ENCODE measurements around the gene TBC1D22B.

Gene TBC1D22B

GRCh38 chr6:37239950-37240713, 17.4 kb upstream of the TBC1D22B start:
- no peak for DNase-seq (ENCODE audit: low read depth, low spot score)
- Histone ChIP-seq H3K9me3 (ENCODE audit: control insufficient read depth, insufficient read depth, low read length) (no peaks in the 10 kb centered on the region), H3K36me3 (ENCODE audit: control insufficient read depth, insufficient read depth, low read length) (no peaks in the 10 kb centered on the region), H3K27me3 (ENCODE audit: control insufficient read depth, insufficient read depth, low read length) (no peaks in the 10 kb centered on the region), H3K4me1 (ENCODE audit: control insufficient read depth, insufficient read depth, low read length) (no peaks in the 10 kb centered on the region), H3K4me3 (ENCODE audit: low read length) (no peak overlapping the region), H3K27ac (ENCODE audit: low read length) (no peak overlapping the region)
- WGBS (ENCODE audit: insufficient coverage, insufficient read length), result no CpG with 5 or more reads among the region's 4 CpGs

GRCh38 chr6:37241131-37241530, 16.4 kb upstream of the TBC1D22B start:
- Histone ChIP-seq H3K36me3 (ENCODE audit: control insufficient read depth, insufficient read depth, low read length) (no peaks in the 10 kb centered on the region), H3K4me3 (ENCODE audit: low read length) (no peak overlapping the region), H3K27me3 (ENCODE audit: control insufficient read depth, insufficient read depth, low read length) (no peaks in the 10 kb centered on the region), H3K9me3 (ENCODE audit: control insufficient read depth, insufficient read depth, low read length) (no peaks in the 10 kb centered on the region), H3K4me1 (ENCODE audit: control insufficient read depth, insufficient read depth, low read length) (no peaks in the 10 kb centered on the region), H3K27ac (ENCODE audit: low read length) (no peak overlapping the region)
- no CpG with 5 or more reads among the region's 6 CpGs for WGBS (ENCODE audit: insufficient coverage, insufficient read length)
- DNase-seq (ENCODE audit: low read depth, low spot score), result no peak

GRCh38 chr6:37241775-37242428, 15.7 kb upstream of the TBC1D22B start:
- no peak overlapping the region for H3K4me3 ChIP-seq (ENCODE audit: low read length)
- H3K27me3 ChIP-seq (ENCODE audit: control insufficient read depth, insufficient read depth, low read length), result no peaks in the 10 kb centered on the region
- no peaks in the 10 kb centered on the region for H3K36me3 ChIP-seq (ENCODE audit: control insufficient read depth, insufficient read depth, low read length)
- no peaks in the 10 kb centered on the region for H3K4me1 ChIP-seq (ENCODE audit: control insufficient read depth, insufficient read depth, low read length)
- DNase-seq (ENCODE audit: low read depth, low spot score), result no peak
- H3K27ac ChIP-seq (ENCODE audit: low read length), result no peak overlapping the region
- no peaks in the 10 kb centered on the region for H3K9me3 ChIP-seq (ENCODE audit: control insufficient read depth, insufficient read depth, low read length)
- WGBS (ENCODE audit: insufficient coverage, insufficient read length), result no CpG with 5 or more reads among the region's 5 CpGs

- DNase-seq (ENCODE audit: low read depth, low spot score), result no peak
- no peaks in the 10 kb centered on the region for H3K9me3 ChIP-seq (ENCODE audit: control insufficient read depth, insufficient read depth, low read length)
- H3K27ac ChIP-seq (ENCODE audit: low read length), result no peak overlapping the region
- no peak overlapping the region for H3K4me3 ChIP-seq (ENCODE audit: low read length)
- no peaks in the 10 kb centered on the region for H3K27me3 ChIP-seq (ENCODE audit: control insufficient read depth, insufficient read depth, low read length)
- WGBS (ENCODE audit: insufficient coverage, insufficient read length), result no CpG with 5 or more reads among the region's 1 CpG
- H3K4me1 ChIP-seq (ENCODE audit: control insufficient read depth, insufficient read depth, low read length), result no peaks in the 10 kb centered on the region
- H3K36me3 ChIP-seq (ENCODE audit: control insufficient read depth, insufficient read depth, low read length), result no peaks in the 10 kb centered on the region
Measured at GRCh38 chr6:37242429-37243052, 15.0 kb upstream of the TBC1D22B start.

GRCh38 chr6:37243131-37243815, 14.3 kb upstream of the TBC1D22B start:
- Histone ChIP-seq H3K9me3 (ENCODE audit: control insufficient read depth, insufficient read depth, low read length) (no peaks in the 10 kb centered on the region), H3K27ac (ENCODE audit: low read length) (no peak overlapping the region), H3K36me3 (ENCODE audit: control insufficient read depth, insufficient read depth, low read length) (no peaks in the 10 kb centered on the region), H3K27me3 (ENCODE audit: control insufficient read depth, insufficient read depth, low read length) (no peaks in the 10 kb centered on the region), H3K4me1 (ENCODE audit: control insufficient read depth, insufficient read depth, low read length) (no peaks in the 10 kb centered on the region), H3K4me3 (ENCODE audit: low read length) (no peak overlapping the region)
- DNase-seq (ENCODE audit: low read depth, low spot score), result no peak
- no CpG with 5 or more reads among the region's 8 CpGs for WGBS (ENCODE audit: insufficient coverage, insufficient read length)

- no peaks in the 10 kb centered on the region for H3K4me1 ChIP-seq (ENCODE audit: control insufficient read depth, insufficient read depth, low read length)
- no peak overlapping the region for H3K27ac ChIP-seq (ENCODE audit: low read length)
- H3K27me3 ChIP-seq (ENCODE audit: control insufficient read depth, insufficient read depth, low read length), result no peaks in the 10 kb centered on the region
- no peaks in the 10 kb centered on the region for H3K36me3 ChIP-seq (ENCODE audit: control insufficient read depth, insufficient read depth, low read length)
- no peak for DNase-seq (ENCODE audit: low read depth, low spot score)
- H3K9me3 ChIP-seq (ENCODE audit: control insufficient read depth, insufficient read depth, low read length), result no peaks in the 10 kb centered on the region
- WGBS (ENCODE audit: insufficient coverage, insufficient read length), result no CpG with 5 or more reads among the region's 3 CpGs
- H3K4me3 ChIP-seq (ENCODE audit: low read length), result no peak overlapping the region
Measured at GRCh38 chr6:37243816-37244370, 13.7 kb upstream of the TBC1D22B start.

- WGBS (ENCODE audit: insufficient coverage, insufficient read length), result no CpG with 5 or more reads among the region's 6 CpGs
- no peak overlapping the region for H3K27ac ChIP-seq (ENCODE audit: low read length)
- H3K36me3 ChIP-seq (ENCODE audit: control insufficient read depth, insufficient read depth, low read length), result no peaks in the 10 kb centered on the region
- H3K9me3 ChIP-seq (ENCODE audit: control insufficient read depth, insufficient read depth, low read length), result no peaks in the 10 kb centered on the region
- no peaks in the 10 kb centered on the region for H3K4me1 ChIP-seq (ENCODE audit: control insufficient read depth, insufficient read depth, low read length)
- H3K27me3 ChIP-seq (ENCODE audit: control insufficient read depth, insufficient read depth, low read length), result no peaks in the 10 kb centered on the region
- DNase-seq (ENCODE audit: low read depth, low spot score), result no peak
- H3K4me3 ChIP-seq (ENCODE audit: low read length), result no peak overlapping the region
Measured at GRCh38 chr6:37244430-37245310, 12.9 kb upstream of the TBC1D22B start.

- Histone ChIP-seq H3K4me1 (ENCODE audit: control insufficient read depth, insufficient read depth, low read length) (peaks cover 2% of the 10 kb centered on the region; the same call in 1 of the 2 replicates), H3K4me3 (ENCODE audit: low read length) (no peak overlapping the region), H3K36me3 (ENCODE audit: control insufficient read depth, insufficient read depth, low read length) (no peaks in the 10 kb centered on the region), H3K27me3 (ENCODE audit: control insufficient read depth, insufficient read depth, low read length) (no peaks in the 10 kb centered on the region), H3K9me3 (ENCODE audit: control insufficient read depth, insufficient read depth, low read length) (no peaks in the 10 kb centered on the region), H3K27ac (ENCODE audit: low read length) (no peak overlapping the region)
- no CpG with 5 or more reads among the region's 4 CpGs for WGBS (ENCODE audit: insufficient coverage, insufficient read length)
- no peak for DNase-seq (ENCODE audit: low read depth, low spot score)
Measured at GRCh38 chr6:37251211-37251780, 6.3 kb upstream of the TBC1D22B start.

GRCh38 chr6:37253486-37254007, 4.0 kb upstream of the TBC1D22B start:
- DNase-seq (ENCODE audit: low read depth, low spot score), result no peak
- H3K27ac ChIP-seq (ENCODE audit: low read length), result no peak overlapping the region
- no peak overlapping the region for H3K4me3 ChIP-seq (ENCODE audit: low read length)
- no peaks in the 10 kb centered on the region for H3K9me3 ChIP-seq (ENCODE audit: control insufficient read depth, insufficient read depth, low read length)
- H3K36me3 ChIP-seq (ENCODE audit: control insufficient read depth, insufficient read depth, low read length), result no peaks in the 10 kb centered on the region
- H3K27me3 ChIP-seq (ENCODE audit: control insufficient read depth, insufficient read depth, low read length), result no peaks in the 10 kb centered on the region
- H3K4me1 ChIP-seq (ENCODE audit: control insufficient read depth, insufficient read depth, low read length), result peaks cover 2% of the 10 kb centered on the region; the same call in 1 of the 2 replicates

All from iPS DF 6.9 (cell line).